ENCODE results near the gene NCR2.

NCR2 gene

GRCh38 chr6:41331401-41332150 is 3.8 kb upstream of the NCR2 start:
- no peak for DNase-seq (ENCODE audit: low read depth)

- no peak for DNase-seq (ENCODE audit: low read depth)
These were observed 3.2 kb upstream of the NCR2 start for GRCh38 chr6:41332241-41332640.

- no peak for DNase-seq (ENCODE audit: low read depth)
These were observed 2.3 kb upstream of the NCR2 start for GRCh38 chr6:41332842-41333736.

- peak; percentile 30 for DNase-seq (ENCODE audit: low read depth)
These were observed 847 bp upstream of the NCR2 start for GRCh38 chr6:41334482-41335040.

GRCh38 chr6:41335943-41336342 is 535 bp downstream of the NCR2 start:
- no peak for DNase-seq (ENCODE audit: low read depth)

GRCh38 chr6:41336824-41337223 is 1.4 kb downstream of the NCR2 start:
- no peak for DNase-seq (ENCODE audit: low read depth)

- DNase-seq (ENCODE audit: low read depth): no peak
These were observed 2.3 kb downstream of the NCR2 start for GRCh38 chr6:41337709-41338108.

- DNase-seq (ENCODE audit: low read depth): no peak
These were observed 3.3 kb downstream of the NCR2 start for GRCh38 chr6:41338659-41339058.

GRCh38 chr6:41341580-41341979 is 6.2 kb downstream of the NCR2 start:
- DNase-seq (ENCODE audit: low read depth): no peak

GRCh38 chr6:41342241-41342640 is 6.8 kb downstream of the NCR2 start:
- DNase-seq (ENCODE audit: low read depth): no peak

- DNase-seq (ENCODE audit: low read depth): no peak
These were observed 8.3 kb downstream of the NCR2 start for GRCh38 chr6:41343641-41344187.

GRCh38 chr6:41344876-41345275 is 9.5 kb downstream of the NCR2 start:
- no peak for DNase-seq (ENCODE audit: low read depth)

GRCh38 chr6:41345901-41346300 is 10.5 kb downstream of the NCR2 start:
- DNase-seq (ENCODE audit: low read depth): no peak

- no peak for DNase-seq (ENCODE audit: low read depth)
These were observed 11.0 kb downstream of the NCR2 start for GRCh38 chr6:41346441-41346840.

- peak; percentile 36 for DNase-seq (ENCODE audit: low read depth)
These were observed 12.1 kb downstream of the NCR2 start for GRCh38 chr6:41347378-41348050.

GRCh38 chr6:41348934-41349333 is 13.5 kb downstream of the NCR2 start:
- no peak for DNase-seq (ENCODE audit: low read depth)

- no peak for DNase-seq (ENCODE audit: low read depth)
These were observed 17.0 kb downstream of the NCR2 start for GRCh38 chr6:41352396-41352795.

- DNase-seq (ENCODE audit: low read depth): no peak
These were observed 17.5 kb downstream of the NCR2 start for GRCh38 chr6:41352907-41353306.

- DNase-seq (ENCODE audit: low read depth): no peak
These were observed 17.9 kb downstream of the NCR2 start for GRCh38 chr6:41353333-41353732.

GRCh38 chr6:41355952-41356351 is 20.5 kb downstream of the NCR2 start:
- no peak for DNase-seq (ENCODE audit: low read depth)

GRCh38 chr6:41356825-41357224 is 21.4 kb downstream of the NCR2 start:
- no peak for DNase-seq (ENCODE audit: low read depth)

- no peak for DNase-seq (ENCODE audit: low read depth)
These were observed 23.1 kb downstream of the NCR2 start for GRCh38 chr6:41358503-41358902.

All from iris pigment epithelial cell (primary cell).